HG03175 (cell line): ENCODE results near the gene EIF4E.
"Not testable (repeated sequence)": the region's sequence is repeated elsewhere in the genome, so short reads cannot be mapped to it uniquely, and the experiment has no call there.

Experiments used
- ATAC-seq: cut with Tn5 transposase; IDR thresholded peaks from one replicate; pipeline ENCODE4 v1.9.1; 2021; ENCODE audit warnings: mild to moderate bottlenecking, moderate library complexity; ENCODE audit not compliant: unreplicated experiment

EIF4E gene

GRCh38 chr4:98886382-98886781 lies 42.6 kb downstream of the EIF4E start:
- not testable (repeated sequence) for ATAC-seq

- not testable (repeated sequence) for ATAC-seq
Measured at GRCh38 chr4:98880884-98881283, 48.0 kb downstream of the EIF4E start.

- no peak for ATAC-seq
Measured at GRCh38 chr4:98879515-98879914, 49.4 kb downstream of the EIF4E start.

- ATAC-seq: no peak
Measured at GRCh38 chr4:98873059-98873458, 55.9 kb downstream of the EIF4E start.

GRCh38 chr4:98872120-98872906 lies 56.6 kb downstream of the EIF4E start:
- ATAC-seq: not testable (repeated sequence)

- ATAC-seq: no peak
Measured at GRCh38 chr4:98867648-98868047, 61.3 kb downstream of the EIF4E start.

GRCh38 chr4:98865059-98865458 lies 63.9 kb downstream of the EIF4E start:
- no peak for ATAC-seq

- ATAC-seq: no peak
Measured at GRCh38 chr4:98864560-98864959, 64.4 kb downstream of the EIF4E start.

- ATAC-seq: no peak
Measured at GRCh38 chr4:98862371-98862770, 66.6 kb downstream of the EIF4E start.

GRCh38 chr4:98861100-98861884 lies 67.6 kb downstream of the EIF4E start:
- ATAC-seq: no peak

GRCh38 chr4:98851806-98852205 lies 77.1 kb downstream of the EIF4E start:
- ATAC-seq: no peak

- no peak for ATAC-seq
Measured at GRCh38 chr4:98850937-98851336, 78.0 kb downstream of the EIF4E start.

- no peak for ATAC-seq
Measured at GRCh38 chr4:98848448-98848847, 80.5 kb downstream of the EIF4E start.

- ATAC-seq: no peak
Measured at GRCh38 chr4:98845960-98846359, 83.0 kb downstream of the EIF4E start.

- ATAC-seq: not testable (repeated sequence)
Measured at GRCh38 chr4:98842917-98843316, 86.0 kb downstream of the EIF4E start.

GRCh38 chr4:98838977-98839618 lies 89.8 kb downstream of the EIF4E start:
- ATAC-seq: no peak

GRCh38 chr4:98838531-98838930 lies 90.4 kb downstream of the EIF4E start:
- ATAC-seq: no peak

- no peak for ATAC-seq
Measured at GRCh38 chr4:98833384-98833783, 95.5 kb downstream of the EIF4E start.

- not testable (repeated sequence) for ATAC-seq
Measured at GRCh38 chr4:98831036-98831435, 97.9 kb downstream of the EIF4E start.
